ENCODE results near the gene DUS2. TPM values are rescaled to one million over a fixed set of nuclear protein-coding genes. Genes with fewer than 3 reads are reported as not detected.
"Not testable (repeated sequence)": the region's sequence is repeated elsewhere in the genome, so short reads cannot be mapped to it uniquely, and the experiment has no call there.

DUS2 gene
- total and polyA plus RNA-seq, 5 donors: 4.3 to 9.5 (median 5.9) TPM

- not testable (repeated sequence) for H3K4me1 ChIP-seq (ENCODE audit: control insufficient read depth, insufficient read depth, low read length); H3K9me3 ChIP-seq (ENCODE audit: control insufficient read depth, low read length); DNase-seq; H3K27me3 ChIP-seq (ENCODE audit: control insufficient read depth, insufficient read depth); H3K4me3 ChIP-seq (ENCODE audit: low read length)
- ATAC-seq: peak; percentile 47 to 62
- WGBS: 68% methylated on average over 18 of the region's 18 CpGs
- intact Hi-C loops (cut with DNase I): loop anchor here in 2 of 4 donors (10.0 kb wide), 2 partner anchors 226 to 236 kb away; partner anchors contain the start of gene ESRP2 (in 1 of the 2)
- peak within 1 kb of the TSS; percentile 47 for H3K27ac ChIP-seq (ENCODE audit: low read length)
These were observed 24.1 kb upstream of the DUS2 start, which contains the start of gene DPEP2 for GRCh38 chr16:67998779-67999688. Gene DPEP2, minus strand, starts transcription at chr16:67999484. Its CDS starts 6,272 bp downstream, at chr16:67993212.

- peak; percentile 24 to 35 for ATAC-seq
- H3K4me1 ChIP-seq (ENCODE audit: control insufficient read depth, insufficient read depth, low read length): no peaks in the 10 kb centered on the region
- H3K27ac ChIP-seq (ENCODE audit: low read length): peak overlapping the region; percentile 47
- no peak for DNase-seq
- no peaks in the 10 kb centered on the region for H3K9me3 ChIP-seq (ENCODE audit: control insufficient read depth, low read length)
- H3K4me3 ChIP-seq (ENCODE audit: low read length): no peak overlapping the region
- 63% methylated on average over 2 of the region's 2 CpGs for WGBS
- intact Hi-C loops (cut with DNase I): loop anchor here in 2 of 4 donors (10.0 kb wide), 2 partner anchors 225 to 235 kb away; partner anchors contain the start of gene ESRP2 (in 1 of the 2)
- H3K27me3 ChIP-seq (ENCODE audit: control insufficient read depth, insufficient read depth): no peaks in the 10 kb centered on the region
These were observed 23.1 kb upstream of the DUS2 start for GRCh38 chr16:67999985-68000384.

GRCh38 chr16:68000450-68000849 is 22.6 kb upstream of the DUS2 start:
- ATAC-seq: peak; percentile 67 to 92
- no peaks in the 10 kb centered on the region for H3K9me3 ChIP-seq (ENCODE audit: control insufficient read depth, low read length)
- H3K4me1 ChIP-seq (ENCODE audit: control insufficient read depth, insufficient read depth, low read length): no peaks in the 10 kb centered on the region
- H3K27me3 ChIP-seq (ENCODE audit: control insufficient read depth, insufficient read depth): no peaks in the 10 kb centered on the region
- peak in 1 of 3 donors; percentile 12 for DNase-seq
- intact Hi-C loops (cut with DNase I): no loop called here
- WGBS: 49% methylated on average over 3 of the region's 3 CpGs
- H3K4me3 ChIP-seq (ENCODE audit: low read length): no peak overlapping the region
- H3K27ac ChIP-seq (ENCODE audit: low read length): peak overlapping the region; percentile 47

- WGBS: 82% methylated on average over 4 of the region's 4 CpGs
- intact Hi-C loops (cut with DNase I): no loop called here
- H3K27me3 ChIP-seq (ENCODE audit: control insufficient read depth, insufficient read depth): no peaks in the 10 kb centered on the region
These were observed 20.1 kb upstream of the DUS2 start for GRCh38 chr16:68003031-68003430.

GRCh38 chr16:68005211-68005610 is 17.9 kb upstream of the DUS2 start:
- H3K9me3 ChIP-seq (ENCODE audit: control insufficient read depth, low read length): no peaks in the 10 kb centered on the region
- no peaks in the 10 kb centered on the region for H3K27me3 ChIP-seq (ENCODE audit: control insufficient read depth, insufficient read depth)
- ATAC-seq (no peak), DNase-seq (peak in 1 of 3 donors; percentile 1)
- intact Hi-C loops (cut with DNase I): no loop called here
- 81% methylated on average over 9 of the region's 9 CpGs for WGBS
- no peak overlapping the region for H3K4me3 ChIP-seq (ENCODE audit: low read length)
- H3K4me1 ChIP-seq (ENCODE audit: control insufficient read depth, insufficient read depth, low read length): no peaks in the 10 kb centered on the region
- no peak overlapping the region for H3K27ac ChIP-seq (ENCODE audit: low read length)

More at GRCh38 chr16:68003031-68003430, 20.1 kb upstream of the DUS2 start:
- Histone ChIP-seq H3K4me3 (ENCODE audit: low read length) (no peak overlapping the region), H3K9me3 (ENCODE audit: control insufficient read depth, low read length) (no peaks in the 10 kb centered on the region), H3K4me1 (ENCODE audit: control insufficient read depth, insufficient read depth, low read length) (no peaks in the 10 kb centered on the region), H3K27ac (ENCODE audit: low read length) (no peak overlapping the region)
- ATAC-seq (no peak), DNase-seq (no peak)

- Histone ChIP-seq H3K4me1 (ENCODE audit: control insufficient read depth, insufficient read depth, low read length) (no peaks in the 10 kb centered on the region), H3K9me3 (ENCODE audit: control insufficient read depth, low read length) (no peaks in the 10 kb centered on the region), H3K27ac (ENCODE audit: low read length) (no peak overlapping the region), H3K4me3 (ENCODE audit: low read length) (no peak overlapping the region), H3K27me3 (ENCODE audit: control insufficient read depth, insufficient read depth) (no peaks in the 10 kb centered on the region)
- WGBS: 42% methylated on average over 6 of the region's 6 CpGs
- DNase-seq (peak; percentile 30 to 68 (median 66)), ATAC-seq (peak; percentile 66 to 80)
- intact Hi-C loops (cut with DNase I): no loop called here
These were observed 17.2 kb upstream of the DUS2 start for GRCh38 chr16:68005786-68006286.

- no peaks in the 10 kb centered on the region for H3K27me3 ChIP-seq (ENCODE audit: control insufficient read depth, insufficient read depth)
- DNase-seq (peak in 1 of 3 donors; percentile 15), ATAC-seq (no peak)
- intact Hi-C loops (cut with DNase I): no loop called here
- no peaks in the 10 kb centered on the region for H3K9me3 ChIP-seq (ENCODE audit: control insufficient read depth, low read length)
- H3K4me3 ChIP-seq (ENCODE audit: low read length): no peak overlapping the region
- no peak overlapping the region for H3K27ac ChIP-seq (ENCODE audit: low read length)
- WGBS: 65% methylated on average over 9 of the region's 9 CpGs
- no peaks in the 10 kb centered on the region for H3K4me1 ChIP-seq (ENCODE audit: control insufficient read depth, insufficient read depth, low read length)
These were observed 13.8 kb upstream of the DUS2 start for GRCh38 chr16:68009157-68009735.

- H3K4me1 ChIP-seq (ENCODE audit: control insufficient read depth, insufficient read depth, low read length); H3K4me3 ChIP-seq (ENCODE audit: low read length); intact Hi-C loops (cut with DNase I); H3K27ac ChIP-seq (ENCODE audit: low read length); DNase-seq; ATAC-seq; H3K27me3 ChIP-seq (ENCODE audit: control insufficient read depth, insufficient read depth); H3K9me3 ChIP-seq (ENCODE audit: control insufficient read depth, low read length): not testable (repeated sequence)
- 75% methylated on average over 4 of the region's 4 CpGs for WGBS
These were observed 13.2 kb upstream of the DUS2 start for GRCh38 chr16:68009872-68010271.

GRCh38 chr16:68013440-68013839 is 9.6 kb upstream of the DUS2 start:
- Histone ChIP-seq H3K9me3 (ENCODE audit: control insufficient read depth, low read length) (no peaks in the 10 kb centered on the region), H3K4me1 (ENCODE audit: control insufficient read depth, insufficient read depth, low read length) (no peaks in the 10 kb centered on the region), H3K27me3 (ENCODE audit: control insufficient read depth, insufficient read depth) (no peaks in the 10 kb centered on the region), H3K4me3 (ENCODE audit: low read length) (no peak overlapping the region), H3K27ac (ENCODE audit: low read length) (no peak overlapping the region)
- intact Hi-C loops (cut with DNase I): no loop called here
- WGBS: 65% methylated on average over 1 of the region's 1 CpG
- DNase-seq: no peak
- no peak for ATAC-seq

- no peak for ATAC-seq
- Histone ChIP-seq H3K4me1 (ENCODE audit: control insufficient read depth, insufficient read depth, low read length) (no peaks in the 10 kb centered on the region), H3K9me3 (ENCODE audit: control insufficient read depth, low read length) (no peaks in the 10 kb centered on the region), H3K27ac (ENCODE audit: low read length) (no peak within 1 kb of the TSS), H3K4me3 (ENCODE audit: low read length) (no peak within 1 kb of the TSS), H3K27me3 (ENCODE audit: control insufficient read depth, insufficient read depth) (no peaks in the 10 kb centered on the region)
- DNase-seq: no peak
- intact Hi-C loops (cut with DNase I): no loop called here
- WGBS: 85% methylated on average over 5 of the region's 5 CpGs
These were observed 7.4 kb upstream of the DUS2 start, which contains the start of gene DPEP2NB for GRCh38 chr16:68015681-68016080. Gene DPEP2NB, minus strand, starts transcription at chr16:68015911. Its CDS starts 141 bp downstream, at chr16:68015770.

Measured in right cardiac atrium (tissue), 5 donors.